GM19043 (cell line): ENCODE results near the gene ANKLE2.

Experiments used
- ATAC-seq: cut with Tn5 transposase; IDR thresholded peaks from one replicate; pipeline ENCODE4 v1.9.1; 2021; ENCODE audit warnings: low read depth; ENCODE audit not compliant: unreplicated experiment

ANKLE2 gene

GRCh38 chr12:132748319-132748718, 13.3 kb downstream of the ANKLE2 start:
- no peak for ATAC-seq

- no peak for ATAC-seq
Measured at GRCh38 chr12:132747896-132748295, 13.7 kb downstream of the ANKLE2 start.

- no peak for ATAC-seq
Measured at GRCh38 chr12:132747395-132747794, 14.2 kb downstream of the ANKLE2 start.

GRCh38 chr12:132746613-132747012, 15.0 kb downstream of the ANKLE2 start:
- ATAC-seq = no peak

GRCh38 chr12:132743831-132744230, 17.8 kb downstream of the ANKLE2 start:
- no peak for ATAC-seq

- no peak for ATAC-seq
Measured at GRCh38 chr12:132741620-132742019, 20.0 kb downstream of the ANKLE2 start.

GRCh38 chr12:132740652-132741051, 21.0 kb downstream of the ANKLE2 start:
- no peak for ATAC-seq

- no peak for ATAC-seq
Measured at GRCh38 chr12:132740313-132740646, 21.4 kb downstream of the ANKLE2 start.

- ATAC-seq = no peak
Measured at GRCh38 chr12:132739600-132740312, 21.9 kb downstream of the ANKLE2 start.

GRCh38 chr12:132736913-132737312, 24.7 kb downstream of the ANKLE2 start:
- ATAC-seq = no peak

- no peak for ATAC-seq
Measured at GRCh38 chr12:132736378-132736777, 25.3 kb downstream of the ANKLE2 start.

- no peak for ATAC-seq
Measured at GRCh38 chr12:132735496-132735895, 26.1 kb downstream of the ANKLE2 start.

- ATAC-seq = no peak
Measured at GRCh38 chr12:132734206-132734605, 27.4 kb downstream of the ANKLE2 start.

GRCh38 chr12:132731574-132731973, 30.1 kb downstream of the ANKLE2 start:
- no peak for ATAC-seq

GRCh38 chr12:132730353-132730752, 31.3 kb downstream of the ANKLE2 start:
- ATAC-seq = no peak

- ATAC-seq = no peak
Measured at GRCh38 chr12:132729541-132730320, 31.9 kb downstream of the ANKLE2 start.

GRCh38 chr12:132728502-132728901, 33.1 kb downstream of the ANKLE2 start:
- no peak for ATAC-seq

GRCh38 chr12:132727091-132727794, 34.4 kb downstream of the ANKLE2 start:
- no peak for ATAC-seq

- no peak for ATAC-seq
Measured at GRCh38 chr12:132726386-132726785, 35.2 kb downstream of the ANKLE2 start.

- no peak for ATAC-seq
Measured at GRCh38 chr12:132724506-132725241, 37.0 kb downstream of the ANKLE2 start.

- ATAC-seq = no peak
Measured at GRCh38 chr12:132723764-132724140, 37.9 kb downstream of the ANKLE2 start.
